HEK293 (cell line): ENCODE results near the gene CANT1.

Source experiments
- FEZF1 ChIP-seq: fragments of 450-650 bp; formaldehyde crosslinking; IDR thresholded peaks from 2 replicates; pipeline ENCODE4 v1.5.1; 2016; ENCODE audit warnings: missing biosample characterization, missing genetic modification characterization
- HOXD13 ChIP-seq: sonication (generic); formaldehyde crosslinking; IDR thresholded peaks from 2 replicates; pipeline ENCODE4 v1.8.0; 2022; ENCODE audit warnings: missing genetic modification reagents, borderline replicate concordance
- KLF1 ChIP-seq: fragments of 450-650 bp; formaldehyde crosslinking; IDR thresholded peaks from 2 replicates; pipeline ENCODE4 v1.5.1; 2016; ENCODE audit warnings: missing biosample characterization, missing genetic modification characterization
- MEIS1 ChIP-seq: sonication (generic); formaldehyde crosslinking; IDR thresholded peaks from 2 replicates; pipeline ENCODE4 v1.8.1; 2022; ENCODE audit warnings: missing genetic modification reagents, mild to moderate bottlenecking, borderline replicate concordance
- SP3 ChIP-seq: fragments of 450-650 bp; formaldehyde crosslinking; IDR thresholded peaks from 2 replicates; pipeline ENCODE4 v1.5.1; 2016; ENCODE audit warnings: missing biosample characterization, missing genetic modification characterization
- SP7 ChIP-seq: fragments of 450-650 bp; formaldehyde crosslinking; IDR thresholded peaks from 2 replicates; pipeline ENCODE4 v1.5.1; 2016; ENCODE audit warnings: missing biosample characterization, missing genetic modification characterization
- TRIM28 ChIP-seq: IDR thresholded peaks from 2 replicates; pipeline ENCODE4 v1.6.1; 2011; ENCODE audit warnings: low read length, control low read depth, borderline replicate concordance
- ZBTB1 ChIP-seq: fragments of 450-650 bp; formaldehyde crosslinking; IDR thresholded peaks from 2 replicates; pipeline ENCODE4 v1.5.1; 2016; ENCODE audit warnings: missing biosample characterization, missing genetic modification characterization
- ZEB2 ChIP-seq: fragments of 450-650 bp; formaldehyde crosslinking; IDR thresholded peaks from 2 replicates; pipeline ENCODE4 v1.5.1; 2016; ENCODE audit warnings: missing biosample characterization, missing genetic modification characterization
- ZNF138 ChIP-seq: fragments of 450-650 bp; formaldehyde crosslinking; IDR thresholded peaks from 2 replicates; pipeline ENCODE4 v1.5.1; 2016; ENCODE audit warnings: missing biosample characterization, missing genetic modification characterization, borderline replicate concordance
- ZNF184 ChIP-seq: fragments of 450-650 bp; IDR thresholded peaks from 2 replicates; pipeline ENCODE4 v1.5.1; 2018; ENCODE audit warnings: missing biosample characterization, mild to moderate bottlenecking, missing genetic modification characterization
- ZNF23 ChIP-seq: fragments of 450-650 bp; formaldehyde crosslinking; IDR thresholded peaks from 2 replicates; pipeline ENCODE4 v1.5.1; 2016; ENCODE audit warnings: missing biosample characterization, missing genetic modification characterization, borderline replicate concordance
- ZNF423 ChIP-seq: fragments of 450-650 bp; formaldehyde crosslinking; IDR thresholded peaks from 2 replicates; pipeline ENCODE4 v1.5.1; 2016; ENCODE audit warnings: missing biosample characterization, missing genetic modification characterization
- ZNF501 ChIP-seq: fragments of 450-650 bp; formaldehyde crosslinking; IDR thresholded peaks from 2 replicates; pipeline ENCODE4 v1.5.1; 2016; ENCODE audit warnings: missing biosample characterization, missing genetic modification characterization
- ZNF529 ChIP-seq: fragments of 450-650 bp; formaldehyde crosslinking; IDR thresholded peaks from 2 replicates; pipeline ENCODE4 v1.5.1; 2017; ENCODE audit warnings: missing genetic modification characterization, missing biosample characterization; ENCODE audit not compliant: insufficient replicate concordance
- ZNF549 ChIP-seq: fragments of 450-650 bp; IDR thresholded peaks from 2 replicates; pipeline ENCODE4 v1.5.1; 2018; ENCODE audit warnings: missing biosample characterization, missing genetic modification characterization, mild to moderate bottlenecking, inconsistent platforms, moderate library complexity
- ZNF560 ChIP-seq: fragments of 450-650 bp; formaldehyde crosslinking; IDR thresholded peaks from 2 replicates; pipeline ENCODE4 v1.5.1; 2017; ENCODE audit warnings: missing biosample characterization, missing genetic modification characterization, borderline replicate concordance
- ZNF571 ChIP-seq: fragments of 450-650 bp; formaldehyde crosslinking; IDR thresholded peaks from 2 replicates; pipeline ENCODE4 v1.5.0; 2017; ENCODE audit warnings: missing biosample characterization, missing genetic modification characterization
- ZNF629 ChIP-seq: fragments of 450-650 bp; formaldehyde crosslinking; IDR thresholded peaks from 2 replicates; pipeline ENCODE4 v1.5.1; 2017; ENCODE audit warnings: missing biosample characterization, missing genetic modification characterization
- ZNF664 ChIP-seq: fragments of 450-650 bp; formaldehyde crosslinking; IDR thresholded peaks from 2 replicates; pipeline ENCODE4 v1.5.1; 2016; ENCODE audit warnings: missing biosample characterization, missing genetic modification characterization
- ZNF707 ChIP-seq: fragments of 450-650 bp; formaldehyde crosslinking; IDR thresholded peaks from 2 replicates; pipeline ENCODE4 v1.5.1; 2016; ENCODE audit warnings: missing biosample characterization, missing genetic modification characterization
- TF ChIP-seq, protein P1 (sequence below): fragments of 450-650 bp; formaldehyde crosslinking; optimal IDR thresholded peaks from 2 replicates; pipeline ENCODE3; 2016; ENCODE audit warnings: missing biosample characterization, mild to moderate bottlenecking, missing genetic modification characterization
- TF ChIP-seq, protein P2 (sequence below): fragments of 450-650 bp; formaldehyde crosslinking; IDR thresholded peaks from 2 replicates; pipeline ENCODE4; 2016; ENCODE audit warnings: missing biosample characterization, missing genetic modification characterization
- TF ChIP-seq, protein P3 (sequence below): fragments of 450-650 bp; formaldehyde crosslinking; IDR thresholded peaks from 2 replicates; pipeline ENCODE4 v1.5.1; 2016; ENCODE audit warnings: missing biosample characterization, missing genetic modification characterization, borderline replicate concordance
- TF ChIP-seq, protein P4 (sequence below): fragments of 450-650 bp; IDR thresholded peaks from 2 replicates; pipeline ENCODE4 v1.5.1; 2018; ENCODE audit warnings: missing biosample characterization, missing genetic modification characterization
- TF ChIP-seq, protein P5 (sequence below): fragments of 450-650 bp; formaldehyde crosslinking; IDR thresholded peaks from 2 replicates; pipeline ENCODE4 v1.5.1; 2017; ENCODE audit warnings: missing biosample characterization, missing genetic modification characterization
- TF ChIP-seq, protein P6 (sequence below): fragments of 450-650 bp; formaldehyde crosslinking; IDR thresholded peaks from 2 replicates; pipeline ENCODE4 v1.5.1; 2017; ENCODE audit warnings: missing biosample characterization, missing genetic modification characterization

Gene CANT1

DNA sequence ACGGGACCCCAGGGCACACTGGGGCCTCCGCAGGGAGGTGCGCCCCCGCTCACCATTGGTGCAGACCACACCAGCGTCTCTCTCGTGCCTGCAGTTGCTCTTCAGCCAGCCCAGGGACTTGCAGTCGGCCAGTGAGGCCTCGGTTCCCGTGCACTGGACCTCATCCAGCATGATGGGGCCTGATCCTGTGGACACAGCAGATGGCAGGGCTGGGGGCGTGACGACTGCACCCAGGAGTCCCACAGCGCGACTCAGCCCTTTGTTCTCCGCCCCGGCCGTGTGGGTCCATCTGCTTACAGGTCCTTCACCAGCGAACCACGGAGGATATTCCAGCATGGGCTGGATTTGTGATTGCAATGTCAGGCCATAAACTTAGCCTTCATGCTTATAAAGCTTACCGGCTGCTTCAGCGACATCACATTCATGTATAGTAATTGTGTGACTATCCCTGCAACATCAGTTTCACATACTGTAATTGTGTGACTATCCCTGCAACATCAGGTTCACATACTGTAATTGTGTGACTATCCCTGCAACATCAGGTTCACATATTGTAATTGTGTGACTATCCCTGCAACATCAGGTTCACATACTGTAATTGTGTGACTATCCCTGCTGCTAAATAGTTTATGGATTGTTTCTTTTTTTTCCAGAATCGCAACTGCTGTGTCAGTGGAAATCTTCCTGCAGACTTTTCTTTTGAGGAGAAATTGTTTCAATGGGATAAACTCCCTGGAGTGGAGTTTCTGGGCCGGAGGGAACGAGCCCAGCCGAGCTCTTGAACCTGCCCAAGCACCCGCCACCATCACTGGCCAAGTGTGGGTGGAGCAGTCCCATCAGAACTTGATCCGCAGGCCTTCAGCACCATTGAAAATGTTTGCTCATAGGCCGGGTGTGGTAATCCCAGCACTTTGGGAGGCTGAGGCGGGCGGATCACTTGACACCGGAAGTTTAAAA, 34.7 kb downstream of the CANT1 start (continued):
- TF ChIP-seq ZNF707 (tag by site-specific recombination): no peak
- TF ChIP-seq, protein P1, sequence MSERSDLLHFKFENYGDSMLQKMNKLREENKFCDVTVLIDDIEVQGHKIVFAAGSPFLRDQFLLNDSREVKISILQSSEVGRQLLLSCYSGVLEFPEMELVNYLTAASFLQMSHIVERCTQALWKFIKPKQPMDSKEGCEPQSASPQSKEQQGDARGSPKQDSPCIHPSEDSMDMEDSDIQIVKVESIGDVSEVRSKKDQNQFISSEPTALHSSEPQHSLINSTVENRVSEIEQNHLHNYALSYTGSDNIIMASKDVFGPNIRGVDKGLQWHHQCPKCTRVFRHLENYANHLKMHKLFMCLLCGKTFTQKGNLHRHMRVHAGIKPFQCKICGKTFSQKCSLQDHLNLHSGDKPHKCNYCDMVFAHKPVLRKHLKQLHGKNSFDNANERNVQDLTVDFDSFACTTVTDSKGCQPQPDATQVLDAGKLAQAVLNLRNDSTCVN (tag by site-specific recombination): peak; percentile 25
- TF ChIP-seq, protein P2, sequence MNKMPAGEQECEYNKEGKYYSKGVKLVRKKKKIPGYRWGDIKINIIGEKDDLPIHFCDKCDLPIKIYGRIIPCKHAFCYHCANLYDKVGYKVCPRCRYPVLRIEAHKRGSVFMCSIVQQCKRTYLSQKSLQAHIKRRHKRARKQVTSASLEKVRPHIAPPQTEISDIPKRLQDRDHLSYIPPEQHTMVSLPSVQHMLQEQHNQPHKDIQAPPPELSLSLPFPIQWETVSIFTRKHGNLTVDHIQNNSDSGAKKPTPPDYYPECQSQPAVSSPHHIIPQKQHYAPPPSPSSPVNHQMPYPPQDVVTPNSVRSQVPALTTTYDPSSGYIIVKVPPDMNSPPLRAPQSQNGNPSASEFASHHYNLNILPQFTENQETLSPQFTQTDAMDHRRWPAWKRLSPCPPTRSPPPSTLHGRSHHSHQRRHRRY: no peak
- TF ChIP-seq ZNF423: no peak
- TF ChIP-seq TRIM28: peak; percentile 72; the same call in 1 of the 2 replicates
- TF ChIP-seq ZNF23 (tag by site-specific recombination): no peak
- TF ChIP-seq FEZF1 (tag by site-specific recombination): no peak
- TF ChIP-seq MEIS1: no peak
- no peak for TF ChIP-seq ZNF560 (tag by site-specific recombination)
- TF ChIP-seq, protein P3, sequence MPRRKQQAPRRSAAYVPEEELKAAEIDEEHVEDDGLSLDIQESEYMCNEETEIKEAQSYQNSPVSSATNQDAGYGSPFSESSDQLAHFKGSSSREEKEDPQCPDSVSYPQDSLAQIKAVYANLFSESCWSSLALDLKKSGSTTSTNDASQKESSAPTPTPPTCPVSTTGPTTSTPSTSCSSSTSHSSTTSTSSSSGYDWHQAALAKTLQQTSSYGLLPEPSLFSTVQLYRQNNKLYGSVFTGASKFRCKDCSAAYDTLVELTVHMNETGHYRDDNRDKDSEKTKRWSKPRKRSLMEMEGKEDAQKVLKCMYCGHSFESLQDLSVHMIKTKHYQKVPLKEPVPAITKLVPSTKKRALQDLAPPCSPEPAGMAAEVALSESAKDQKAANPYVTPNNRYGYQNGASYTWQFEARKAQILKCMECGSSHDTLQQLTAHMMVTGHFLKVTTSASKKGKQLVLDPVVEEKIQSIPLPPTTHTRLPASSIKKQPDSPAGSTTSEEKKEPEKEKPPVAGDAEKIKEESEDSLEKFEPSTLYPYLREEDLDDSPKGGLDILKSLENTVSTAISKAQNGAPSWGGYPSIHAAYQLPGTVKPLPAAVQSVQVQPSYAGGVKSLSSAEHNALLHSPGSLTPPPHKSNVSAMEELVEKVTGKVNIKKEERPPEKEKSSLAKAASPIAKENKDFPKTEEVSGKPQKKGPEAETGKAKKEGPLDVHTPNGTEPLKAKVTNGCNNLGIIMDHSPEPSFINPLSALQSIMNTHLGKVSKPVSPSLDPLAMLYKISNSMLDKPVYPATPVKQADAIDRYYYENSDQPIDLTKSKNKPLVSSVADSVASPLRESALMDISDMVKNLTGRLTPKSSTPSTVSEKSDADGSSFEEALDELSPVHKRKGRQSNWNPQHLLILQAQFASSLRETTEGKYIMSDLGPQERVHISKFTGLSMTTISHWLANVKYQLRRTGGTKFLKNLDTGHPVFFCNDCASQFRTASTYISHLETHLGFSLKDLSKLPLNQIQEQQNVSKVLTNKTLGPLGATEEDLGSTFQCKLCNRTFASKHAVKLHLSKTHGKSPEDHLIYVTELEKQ (tag by site-specific recombination): no peak
- TF ChIP-seq, protein P4, sequence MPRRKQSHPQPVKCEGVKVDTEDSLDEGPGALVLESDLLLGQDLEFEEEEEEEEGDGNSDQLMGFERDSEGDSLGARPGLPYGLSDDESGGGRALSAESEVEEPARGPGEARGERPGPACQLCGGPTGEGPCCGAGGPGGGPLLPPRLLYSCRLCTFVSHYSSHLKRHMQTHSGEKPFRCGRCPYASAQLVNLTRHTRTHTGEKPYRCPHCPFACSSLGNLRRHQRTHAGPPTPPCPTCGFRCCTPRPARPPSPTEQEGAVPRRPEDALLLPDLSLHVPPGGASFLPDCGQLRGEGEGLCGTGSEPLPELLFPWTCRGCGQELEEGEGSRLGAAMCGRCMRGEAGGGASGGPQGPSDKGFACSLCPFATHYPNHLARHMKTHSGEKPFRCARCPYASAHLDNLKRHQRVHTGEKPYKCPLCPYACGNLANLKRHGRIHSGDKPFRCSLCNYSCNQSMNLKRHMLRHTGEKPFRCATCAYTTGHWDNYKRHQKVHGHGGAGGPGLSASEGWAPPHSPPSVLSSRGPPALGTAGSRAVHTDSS (tag by site-specific recombination): no peak
- peak; percentile 26; the same call in 1 of the 2 replicates for TF ChIP-seq ZNF629 (tag by site-specific recombination)
- peak; percentile 31; the same call in 1 of the 2 replicates for TF ChIP-seq ZNF501 (tag by site-specific recombination)
- TF ChIP-seq, protein P5, sequence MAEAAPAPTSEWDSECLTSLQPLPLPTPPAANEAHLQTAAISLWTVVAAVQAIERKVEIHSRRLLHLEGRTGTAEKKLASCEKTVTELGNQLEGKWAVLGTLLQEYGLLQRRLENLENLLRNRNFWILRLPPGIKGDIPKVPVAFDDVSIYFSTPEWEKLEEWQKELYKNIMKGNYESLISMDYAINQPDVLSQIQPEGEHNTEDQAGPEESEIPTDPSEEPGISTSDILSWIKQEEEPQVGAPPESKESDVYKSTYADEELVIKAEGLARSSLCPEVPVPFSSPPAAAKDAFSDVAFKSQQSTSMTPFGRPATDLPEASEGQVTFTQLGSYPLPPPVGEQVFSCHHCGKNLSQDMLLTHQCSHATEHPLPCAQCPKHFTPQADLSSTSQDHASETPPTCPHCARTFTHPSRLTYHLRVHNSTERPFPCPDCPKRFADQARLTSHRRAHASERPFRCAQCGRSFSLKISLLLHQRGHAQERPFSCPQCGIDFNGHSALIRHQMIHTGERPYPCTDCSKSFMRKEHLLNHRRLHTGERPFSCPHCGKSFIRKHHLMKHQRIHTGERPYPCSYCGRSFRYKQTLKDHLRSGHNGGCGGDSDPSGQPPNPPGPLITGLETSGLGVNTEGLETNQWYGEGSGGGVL (tag by site-specific recombination): no peak
- no peak for TF ChIP-seq ZNF549 (tag by site-specific recombination)
- no peak for TF ChIP-seq ZNF138 (tag by site-specific recombination)
- no peak for TF ChIP-seq ZNF529 (tag by site-specific recombination)
- no peak for TF ChIP-seq ZBTB1 (tag by site-specific recombination)
- no peak for TF ChIP-seq ZNF184 (tag by site-specific recombination)
- peak; percentile 52 for TF ChIP-seq KLF1 (tag by site-specific recombination)
- no peak for TF ChIP-seq ZNF571 (tag by site-specific recombination)
- no peak for TF ChIP-seq HOXD13 (CRISPR knock-in tag)
- 0 out of 2 replicates have a peak, but pooled peaks have one; percentile 41 for TF ChIP-seq ZEB2
- 0 out of 2 replicates have a peak, but pooled peaks have one; percentile 17 for TF ChIP-seq SP7 (tag by site-specific recombination)
- 0 out of 2 replicates have a peak, but pooled peaks have one; percentile 13 for TF ChIP-seq SP3
- no peak for TF ChIP-seq ZNF664
- TF ChIP-seq, protein P6, sequence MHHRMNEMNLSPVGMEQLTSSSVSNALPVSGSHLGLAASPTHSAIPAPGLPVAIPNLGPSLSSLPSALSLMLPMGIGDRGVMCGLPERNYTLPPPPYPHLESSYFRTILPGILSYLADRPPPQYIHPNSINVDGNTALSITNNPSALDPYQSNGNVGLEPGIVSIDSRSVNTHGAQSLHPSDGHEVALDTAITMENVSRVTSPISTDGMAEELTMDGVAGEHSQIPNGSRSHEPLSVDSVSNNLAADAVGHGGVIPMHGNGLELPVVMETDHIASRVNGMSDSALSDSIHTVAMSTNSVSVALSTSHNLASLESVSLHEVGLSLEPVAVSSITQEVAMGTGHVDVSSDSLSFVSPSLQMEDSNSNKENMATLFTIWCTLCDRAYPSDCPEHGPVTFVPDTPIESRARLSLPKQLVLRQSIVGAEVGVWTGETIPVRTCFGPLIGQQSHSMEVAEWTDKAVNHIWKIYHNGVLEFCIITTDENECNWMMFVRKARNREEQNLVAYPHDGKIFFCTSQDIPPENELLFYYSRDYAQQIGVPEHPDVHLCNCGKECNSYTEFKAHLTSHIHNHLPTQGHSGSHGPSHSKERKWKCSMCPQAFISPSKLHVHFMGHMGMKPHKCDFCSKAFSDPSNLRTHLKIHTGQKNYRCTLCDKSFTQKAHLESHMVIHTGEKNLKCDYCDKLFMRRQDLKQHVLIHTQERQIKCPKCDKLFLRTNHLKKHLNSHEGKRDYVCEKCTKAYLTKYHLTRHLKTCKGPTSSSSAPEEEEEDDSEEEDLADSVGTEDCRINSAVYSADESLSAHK (tag by site-specific recombination): peak; percentile 37
